HCT116 (cell line): Measurements from ENCODE around the gene SLC22A12.

Experiments used
- CBX3 ChIP-seq: IDR thresholded peaks from 2 replicates; pipeline ENCODE4 v1.6.1; 2012; ENCODE audit warnings: low read depth
- CTCF ChIP-seq, 3 experiments: fragments of 200-600 bp in 1 of 3; sonication (generic) in 1 of 3; IDR thresholded peaks in 2 of 3; conservative IDR thresholded peaks in 1 of 3; 2 replicates each; pipeline ENCODE4 v1.5.1; 2012 to 2017; ENCODE audit warnings: low read depth in 2 of 3, low read length in 2 of 3, antibody characterized with exemption in 1 of 3, borderline replicate concordance in 1 of 3, control low read depth in 1 of 3, mild to moderate bottlenecking in 1 of 3, mixed read lengths in 1 of 3, mixed run types in 1 of 3, moderate library complexity in 1 of 3; ENCODE audit not compliant: insufficient read depth in 1 of 3
- MAX ChIP-seq: IDR thresholded peaks from 2 replicates; pipeline ENCODE4 v1.6.1; 2012
- POLR2A ChIP-seq: IDR thresholded peaks from 2 replicates; pipeline ENCODE4 v1.7.0; 2011; ENCODE audit warnings: borderline replicate concordance; ENCODE audit not compliant: insufficient read depth, insufficient read length; ENCODE audit errors: extremely low read depth
- POLR2AphosphoS5 ChIP-seq: IDR thresholded peaks from 2 replicates; pipeline ENCODE4 v1.6.1; 2011; ENCODE audit warnings: mild to moderate bottlenecking, low read depth, low read length, moderate library complexity
- RAD21 ChIP-seq: IDR thresholded peaks from 2 replicates; pipeline ENCODE4 v1.6.1; 2012; ENCODE audit warnings: low read depth, mild to moderate bottlenecking
- SIN3A ChIP-seq: IDR thresholded peaks from 2 replicates; pipeline ENCODE4 v1.6.1; 2012; ENCODE audit warnings: low read depth
- YY1 ChIP-seq: IDR thresholded peaks from 2 replicates; pipeline ENCODE4 v1.6.1; 2011; ENCODE audit warnings: low read length, low read depth, moderate library complexity, mild to moderate bottlenecking; ENCODE audit not compliant: insufficient replicate concordance; ENCODE audit errors: extremely low read depth
- ZNF274 ChIP-seq: fragments of 200-500 bp; sonication (Bioruptor generic); IDR thresholded peaks from 2 replicates; pipeline ENCODE4 v1.6.1; 2014; ENCODE audit warnings: mild to moderate bottlenecking, low read depth, low read length, inconsistent platforms
- TF ChIP-seq, protein P1 (sequence below): IDR thresholded peaks from 2 replicates; pipeline ENCODE4 v1.6.1; 2012; ENCODE audit warnings: low read depth

GRCh38 chr11:64632237-64632636 lies 41.2 kb downstream of the SLC22A12 start:
- TF ChIP-seq RAD21, result no peak
- no peak for TF ChIP-seq CTCF (IDR thresholded peaks at IDR 0.05 in 2 of 3, conservative IDR thresholded peaks at IDR 0.05 in 1 of 3; ENCODE audit: borderline replicate concordance in 1 of 3, insufficient read depth in 1 of 3, low read depth in 2 of 3, low read length in 2 of 3)
- TF ChIP-seq ZNF274, result no peak
- TF ChIP-seq MAX, result no peak
- no peak for TF ChIP-seq POLR2A
- TF ChIP-seq, protein P1, sequence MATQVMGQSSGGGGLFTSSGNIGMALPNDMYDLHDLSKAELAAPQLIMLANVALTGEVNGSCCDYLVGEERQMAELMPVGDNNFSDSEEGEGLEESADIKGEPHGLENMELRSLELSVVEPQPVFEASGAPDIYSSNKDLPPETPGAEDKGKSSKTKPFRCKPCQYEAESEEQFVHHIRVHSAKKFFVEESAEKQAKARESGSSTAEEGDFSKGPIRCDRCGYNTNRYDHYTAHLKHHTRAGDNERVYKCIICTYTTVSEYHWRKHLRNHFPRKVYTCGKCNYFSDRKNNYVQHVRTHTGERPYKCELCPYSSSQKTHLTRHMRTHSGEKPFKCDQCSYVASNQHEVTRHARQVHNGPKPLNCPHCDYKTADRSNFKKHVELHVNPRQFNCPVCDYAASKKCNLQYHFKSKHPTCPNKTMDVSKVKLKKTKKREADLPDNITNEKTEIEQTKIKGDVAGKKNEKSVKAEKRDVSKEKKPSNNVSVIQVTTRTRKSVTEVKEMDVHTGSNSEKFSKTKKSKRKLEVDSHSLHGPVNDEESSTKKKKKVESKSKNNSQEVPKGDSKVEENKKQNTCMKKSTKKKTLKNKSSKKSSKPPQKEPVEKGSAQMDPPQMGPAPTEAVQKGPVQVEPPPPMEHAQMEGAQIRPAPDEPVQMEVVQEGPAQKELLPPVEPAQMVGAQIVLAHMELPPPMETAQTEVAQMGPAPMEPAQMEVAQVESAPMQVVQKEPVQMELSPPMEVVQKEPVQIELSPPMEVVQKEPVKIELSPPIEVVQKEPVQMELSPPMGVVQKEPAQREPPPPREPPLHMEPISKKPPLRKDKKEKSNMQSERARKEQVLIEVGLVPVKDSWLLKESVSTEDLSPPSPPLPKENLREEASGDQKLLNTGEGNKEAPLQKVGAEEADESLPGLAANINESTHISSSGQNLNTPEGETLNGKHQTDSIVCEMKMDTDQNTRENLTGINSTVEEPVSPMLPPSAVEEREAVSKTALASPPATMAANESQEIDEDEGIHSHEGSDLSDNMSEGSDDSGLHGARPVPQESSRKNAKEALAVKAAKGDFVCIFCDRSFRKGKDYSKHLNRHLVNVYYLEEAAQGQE, result no peak
- no peak for TF ChIP-seq CBX3
- no peak for TF ChIP-seq SIN3A
- no peak for TF ChIP-seq YY1
- no peak for TF ChIP-seq POLR2AphosphoS5
